Right lung (tissue), 5 donors: ENCODE data around the gene PPP1R2. TPM values are rescaled to one million over a fixed set of nuclear protein-coding genes. Genes with fewer than 3 reads are reported as not detected.
"Not testable (repeated sequence)": the region's sequence is repeated elsewhere in the genome, so short reads cannot be mapped to it uniquely, and the experiment has no call there.

ENCODE experiments used
- DNase-seq, 2 donors: peaks; one replicate each; pipeline ENCODE4 v3.0.0-alpha.2; 2013
- polyA plus RNA-seq, 5 donors: library from polyadenylated mRNA; unstranded; fragments of 120-200 nt; gene quantifications; one replicate each; pipeline versions ENCODE4 v1.2.1 to v1.2.3, GENCODE V29; 2013; ENCODE audit warnings: inconsistent platforms in 1 of 5, low replicate concordance in 1 of 5; ENCODE audit not compliant: insufficient read length in 5 of 5, insufficient read depth in 1 of 5

Gene PPP1R2
- polyA plus RNA-seq, 5 donors = 46.9 to 70.4 (median 59.7) TPM

DNA sequence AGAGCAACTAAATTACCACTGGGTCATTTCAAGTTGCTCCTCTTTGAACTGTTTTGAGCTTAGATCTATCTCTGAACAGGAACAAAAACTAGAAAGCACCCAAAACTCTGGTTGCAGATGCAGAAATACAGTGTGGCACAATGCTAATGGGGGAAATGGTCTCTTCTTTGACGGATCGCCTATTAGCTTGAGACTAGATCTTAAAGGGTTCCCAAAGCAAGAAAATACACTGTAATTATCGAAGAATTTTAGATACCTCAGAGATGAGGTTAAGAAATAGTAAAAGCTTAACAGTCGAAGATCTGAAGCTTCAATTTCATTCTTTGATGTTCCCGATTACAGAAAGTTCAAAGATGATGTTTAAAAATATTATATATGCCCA lies 818 bp downstream of the PPP1R2 start:
- peak in 1 of 2 donors; percentile 30 for DNase-seq

DNA sequence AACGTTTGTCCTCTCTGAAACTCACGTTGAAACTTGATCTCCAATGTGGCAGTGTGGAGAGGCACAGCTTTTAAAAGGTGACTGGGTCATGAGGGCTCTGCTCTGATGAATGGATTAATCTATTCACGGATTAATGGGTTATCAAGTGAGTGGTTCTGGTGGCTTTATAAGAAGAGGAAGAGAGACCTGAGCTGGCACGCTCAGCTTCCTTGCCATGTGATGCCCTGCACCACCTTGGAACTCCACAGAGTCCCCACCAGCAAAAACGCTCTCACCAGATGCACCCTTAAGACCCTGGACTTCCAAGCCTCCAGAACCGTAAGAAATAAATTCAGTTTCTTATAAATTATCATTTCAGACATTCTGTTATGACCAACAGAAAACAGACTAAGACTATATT lies 2.6 kb downstream of the PPP1R2 start:
- no peak for DNase-seq

DNA sequence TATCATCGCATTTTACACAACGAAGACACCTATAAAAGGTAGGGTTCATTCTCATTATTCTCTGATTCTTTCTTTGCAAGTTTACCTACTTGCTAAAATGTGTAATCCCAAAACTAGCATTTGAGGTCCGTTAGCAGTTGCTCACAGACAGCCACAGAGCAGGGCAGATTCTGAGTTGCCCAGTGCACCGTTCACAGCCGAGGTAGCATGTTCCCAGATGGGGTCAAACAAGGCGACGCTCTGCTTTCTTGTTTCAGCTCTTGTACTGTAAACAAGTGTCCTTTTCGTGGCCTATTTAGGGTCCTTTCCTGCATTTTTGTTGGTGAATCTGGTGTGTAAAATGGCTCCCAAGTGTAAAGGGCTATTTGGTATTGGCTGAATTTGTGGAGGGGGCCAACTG lies 3.1 kb downstream of the PPP1R2 start:
- DNase-seq = no peak

DNA sequence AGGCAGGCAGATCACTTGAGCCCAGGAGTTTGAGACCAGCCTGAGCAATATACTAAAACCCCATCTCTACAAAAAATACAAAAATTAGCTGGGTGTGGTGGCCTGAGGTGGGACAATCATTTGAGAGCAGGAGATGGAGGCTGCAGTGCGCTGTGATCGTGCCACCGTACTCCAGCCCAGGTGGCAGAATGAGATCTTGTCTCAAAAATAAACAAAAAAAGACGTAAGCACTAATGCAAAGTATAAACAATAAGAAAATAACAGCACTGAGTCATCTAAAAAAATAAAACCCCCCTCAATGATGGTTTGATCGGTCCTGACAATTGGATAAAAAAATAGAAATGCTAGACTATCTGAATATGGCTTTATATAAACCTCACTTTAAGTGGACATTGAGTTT lies 3.6 kb downstream of the PPP1R2 start:
- no peak for DNase-seq

DNA sequence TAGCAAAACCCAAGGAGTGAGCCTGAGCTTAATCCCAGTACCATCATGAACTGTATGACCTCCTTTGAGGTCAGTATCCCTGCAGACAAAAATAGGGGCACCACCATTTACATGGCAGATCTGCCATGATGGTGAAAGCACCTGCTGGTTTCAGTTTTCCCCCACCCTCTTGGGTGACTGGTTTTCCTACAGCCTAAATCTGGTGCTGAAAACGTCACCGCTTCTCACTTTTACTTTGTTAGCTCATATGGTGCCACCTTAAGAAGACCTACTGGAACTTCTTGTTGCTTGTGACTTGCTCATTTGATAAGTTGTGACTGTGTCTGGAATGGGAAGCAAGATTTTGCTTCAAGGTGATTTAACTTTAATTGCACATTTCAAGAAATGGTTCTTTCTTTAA lies 5.1 kb downstream of the PPP1R2 start:
- no peak for DNase-seq

DNA sequence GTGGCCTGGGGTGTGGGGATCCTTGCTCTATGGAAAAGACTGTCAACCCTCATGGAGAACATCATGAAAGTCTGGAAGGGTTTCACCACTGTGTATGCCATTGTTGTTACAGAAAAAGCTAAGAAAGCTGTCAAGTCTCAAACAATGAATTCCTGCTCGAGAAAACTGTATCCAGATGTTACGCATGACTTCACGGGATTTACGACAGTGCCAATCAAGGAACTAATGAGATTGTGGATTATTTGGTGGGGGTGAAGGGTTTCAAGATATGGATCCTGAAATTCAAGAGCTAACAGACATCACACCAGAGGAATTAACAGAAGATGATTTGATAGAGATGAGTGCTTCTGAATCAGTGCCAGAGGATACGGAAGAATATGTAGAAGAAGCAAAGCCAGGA lies 7.8 kb downstream of the PPP1R2 start:
- DNase-seq = no peak

DNA sequence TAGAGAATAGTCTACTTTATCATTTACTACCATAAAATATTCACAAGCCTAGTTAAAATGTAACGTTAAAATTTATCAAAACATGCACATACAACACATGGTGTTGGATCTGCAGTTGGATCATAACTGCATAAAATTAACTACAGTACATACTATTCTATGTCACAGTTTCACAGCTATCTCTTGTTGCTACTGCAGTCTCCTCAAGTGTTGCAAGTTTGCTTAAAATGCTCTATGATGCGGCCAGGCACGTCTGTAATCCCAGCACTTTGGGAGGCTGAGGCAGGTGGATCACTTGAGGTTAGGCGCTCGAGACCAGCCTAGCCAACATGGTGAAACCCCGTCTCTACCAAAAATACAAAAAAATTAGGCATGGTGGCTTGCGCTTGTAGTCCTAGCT lies 10.3 kb downstream of the PPP1R2 start:
- DNase-seq = no peak

DNA sequence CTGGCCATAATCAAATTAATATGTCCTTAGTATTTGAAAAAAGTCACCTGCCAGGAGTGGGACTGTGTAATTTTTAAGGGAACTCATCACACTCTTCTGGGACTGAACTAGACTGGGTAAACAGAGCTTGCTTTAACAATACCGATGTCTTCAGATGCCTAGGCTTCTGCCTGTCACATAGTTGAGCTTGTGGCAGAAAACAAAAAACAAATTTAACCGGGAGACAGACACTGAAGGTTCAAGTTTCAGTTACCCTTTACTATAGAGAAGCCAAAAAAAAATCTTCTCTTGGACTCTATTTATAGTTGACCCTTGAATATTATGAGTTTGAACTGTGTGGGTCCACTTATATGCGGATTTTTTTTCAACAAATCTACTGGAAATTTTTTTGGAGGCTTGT lies 10.8 kb downstream of the PPP1R2 start:
- no peak for DNase-seq

DNA sequence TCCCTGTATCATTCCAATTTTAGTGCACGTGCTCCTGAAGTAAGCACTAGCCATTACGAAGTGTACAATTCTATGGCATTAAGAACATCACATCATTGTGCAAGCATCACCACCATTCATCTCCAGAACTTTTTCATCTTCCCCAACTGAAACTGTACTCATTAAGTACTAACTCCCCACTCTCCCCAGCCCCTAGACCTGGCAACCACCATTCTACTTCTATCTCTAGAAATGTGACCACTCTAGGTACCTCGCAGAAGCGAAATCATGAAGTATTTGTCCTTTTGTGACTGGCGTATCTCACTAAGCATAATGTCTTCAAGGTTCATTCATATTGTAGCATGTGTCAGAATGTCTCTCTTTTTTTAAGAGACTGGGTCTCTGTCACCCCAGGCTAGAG lies 11.4 kb downstream of the PPP1R2 start:
- no peak for DNase-seq

DNA sequence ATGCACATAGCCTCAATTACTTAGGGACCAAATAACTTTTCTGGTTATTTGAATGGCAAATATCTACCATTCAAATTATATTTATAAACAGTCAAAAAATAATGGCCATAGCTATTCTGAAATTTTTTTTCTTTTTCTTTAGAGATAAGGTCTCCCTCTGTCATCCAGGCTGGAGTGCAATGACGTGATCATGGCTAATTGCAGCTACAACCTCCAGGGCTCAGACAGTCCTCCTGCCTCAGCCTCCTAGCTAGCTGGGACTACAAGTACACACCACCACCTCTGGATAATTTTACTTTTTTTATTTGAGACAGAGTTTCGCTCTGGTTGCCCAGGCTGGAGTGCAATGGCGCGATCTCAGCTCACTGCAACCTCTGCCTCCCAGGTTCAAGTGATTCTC lies 16.6 kb downstream of the PPP1R2 start:
- DNase-seq = no peak

DNA sequence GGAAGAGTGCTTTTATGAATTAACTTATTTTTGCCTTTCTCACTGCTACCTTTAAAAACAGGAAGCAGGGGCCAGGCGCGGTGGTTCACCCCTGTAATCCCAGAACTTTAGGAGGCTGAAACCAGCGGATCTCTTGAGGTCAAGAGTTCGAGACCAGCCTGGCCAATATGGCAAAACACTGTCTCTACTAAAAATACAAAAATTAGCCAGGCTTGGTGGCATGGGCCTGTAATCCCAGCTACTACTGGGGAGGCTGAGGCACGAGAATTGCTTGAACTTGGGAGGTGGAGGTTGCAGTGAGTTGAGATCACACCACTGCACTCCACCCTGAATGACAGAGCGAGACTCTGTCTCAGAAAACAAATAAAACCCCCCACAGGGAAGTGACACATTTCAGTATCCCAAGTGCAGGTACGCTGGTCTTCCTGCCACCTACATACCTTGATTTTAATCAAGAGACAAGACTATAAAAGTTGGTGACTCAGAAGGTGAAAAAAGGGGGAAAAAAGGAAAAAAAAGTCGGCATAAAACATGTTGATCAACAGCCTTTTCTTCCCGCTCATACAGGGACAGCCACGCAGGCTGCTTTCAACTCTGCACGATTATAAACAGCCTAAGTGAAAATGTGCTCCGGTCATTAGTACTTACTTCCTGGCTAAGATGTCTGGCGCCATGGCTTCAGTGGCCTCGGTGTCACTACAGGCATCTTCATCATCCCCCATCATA lies 18.8 kb downstream of the PPP1R2 start:
- no peak for DNase-seq

DNA sequence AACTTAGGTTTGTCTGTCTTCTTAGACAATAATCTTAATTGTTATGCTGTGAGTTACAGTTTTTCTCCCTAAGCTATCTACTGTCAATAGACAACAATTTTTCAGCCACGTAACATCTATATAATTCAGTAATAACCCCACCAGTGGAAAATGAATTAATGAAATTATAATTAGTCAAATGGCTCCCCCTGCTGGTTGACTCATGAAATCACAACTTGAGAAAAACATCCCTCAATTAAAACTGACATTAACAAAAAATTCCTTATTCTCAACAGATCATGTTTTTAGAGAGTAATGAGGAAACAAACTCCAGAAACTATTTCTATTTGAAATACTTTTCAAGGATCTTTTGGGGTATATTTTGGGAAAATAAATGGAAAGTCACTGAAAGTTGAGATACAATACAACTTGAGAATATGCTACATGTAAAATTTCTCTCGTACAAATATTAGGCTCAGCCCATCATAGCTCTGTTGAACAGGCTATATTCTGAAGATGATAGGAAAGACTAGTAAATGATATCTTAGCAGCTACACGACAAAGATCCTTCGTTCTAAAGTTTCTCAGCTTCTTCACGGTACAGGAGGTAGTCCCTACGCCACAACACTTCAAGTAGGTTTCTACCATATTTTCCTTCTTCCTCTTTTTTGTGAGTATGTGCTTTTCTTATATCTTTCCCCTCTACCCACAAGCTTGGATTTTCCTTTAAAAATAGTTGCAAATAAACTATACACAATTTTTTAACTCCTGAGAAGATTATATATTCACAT lies 20.7 kb downstream of the PPP1R2 start:
- DNase-seq = no peak

DNA sequence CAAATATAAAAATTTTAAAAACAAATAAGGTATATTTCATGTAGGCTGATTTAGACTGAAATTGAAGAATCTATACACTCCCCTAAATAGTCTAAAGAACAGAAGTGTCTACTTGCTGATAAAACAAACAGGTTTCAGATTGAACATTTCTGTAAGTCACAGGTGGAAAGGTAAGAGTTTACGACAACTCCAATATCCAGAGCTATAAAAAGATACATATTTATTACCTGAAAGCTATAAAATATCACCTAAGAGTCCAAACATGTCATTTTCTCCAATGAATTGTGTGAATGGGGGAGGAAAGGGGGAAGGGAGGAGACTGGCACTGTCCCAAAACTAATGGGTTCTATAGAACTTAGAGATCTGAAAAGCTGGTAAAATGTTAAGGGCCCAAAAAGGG lies 26.1 kb downstream of the PPP1R2 start:
- no peak for DNase-seq

DNA sequence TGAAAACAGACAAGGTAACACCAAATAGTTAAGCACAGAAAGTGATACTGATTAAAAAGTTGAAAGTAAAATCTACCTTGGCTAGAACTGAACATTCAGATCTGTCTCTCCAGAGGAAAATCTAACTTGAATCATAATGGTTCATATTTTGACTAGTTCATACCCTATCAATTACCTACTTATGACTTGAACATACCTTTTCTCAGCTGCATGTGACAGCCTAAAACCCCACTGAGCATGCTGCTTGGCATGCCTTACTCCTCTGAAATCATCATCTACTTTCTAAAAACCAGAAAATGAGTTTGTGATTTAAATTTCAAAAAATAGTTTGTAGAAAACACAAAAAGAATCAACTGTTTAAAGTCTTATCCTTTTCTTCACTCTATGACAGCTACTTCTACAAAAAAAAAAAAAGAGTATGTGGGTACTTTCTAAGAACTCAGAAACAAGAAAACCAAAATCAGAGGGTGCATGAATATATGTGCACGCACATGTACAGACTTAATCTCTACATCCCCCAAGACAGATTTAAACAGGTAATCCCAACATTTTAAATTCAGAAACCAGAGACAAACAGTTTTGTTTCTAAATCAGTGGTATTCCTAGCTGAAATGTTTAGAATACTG lies 28.4 kb downstream of the PPP1R2 start:
- not testable (repeated sequence) for DNase-seq

DNA sequence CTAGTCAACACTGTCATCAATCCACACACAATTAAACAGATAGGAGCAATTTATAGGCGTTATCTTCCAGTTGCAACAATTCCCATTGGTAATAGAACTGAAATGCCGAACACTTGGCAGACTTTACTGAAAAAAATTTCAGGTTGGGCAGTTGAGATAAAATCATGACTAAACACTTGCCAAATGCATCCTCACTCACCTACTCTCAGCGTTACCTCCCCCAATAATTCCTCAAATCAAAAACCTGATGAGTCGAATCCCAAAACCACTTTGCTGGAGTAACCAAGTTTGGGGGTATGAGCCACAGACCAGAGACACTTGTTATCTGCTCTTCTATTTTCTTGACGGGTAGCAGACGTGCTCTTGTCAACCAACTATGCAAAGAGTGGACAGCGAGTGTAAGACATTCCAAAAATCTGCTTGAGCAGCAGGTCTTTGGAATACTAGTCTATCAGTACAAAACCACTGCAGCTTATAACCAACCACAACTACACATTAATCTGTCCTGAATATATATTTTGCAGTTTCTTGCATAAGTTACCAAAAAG lies 30.3 kb downstream of the PPP1R2 start:
- DNase-seq = no peak

DNA sequence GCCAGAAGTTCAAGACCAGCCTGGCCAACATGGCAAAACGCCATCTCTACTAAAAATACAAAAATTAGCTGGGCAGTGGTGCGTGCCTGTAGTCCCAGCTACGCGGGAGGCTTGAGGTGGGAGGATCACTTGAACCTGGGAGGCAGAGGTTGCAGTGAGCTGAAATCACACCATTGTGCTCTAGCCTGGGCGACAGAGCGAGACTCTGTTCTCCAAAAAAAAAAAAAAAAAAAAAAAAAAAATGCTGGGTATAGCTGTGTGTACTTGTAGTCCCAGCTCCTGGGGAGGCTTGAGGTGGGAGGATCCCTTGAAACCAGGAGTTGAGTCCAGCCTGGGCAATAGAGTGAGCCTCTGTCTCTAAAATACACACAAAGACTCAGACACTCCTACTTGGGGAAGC lies 32.0 kb downstream of the PPP1R2 start:
- no peak for DNase-seq

DNA sequence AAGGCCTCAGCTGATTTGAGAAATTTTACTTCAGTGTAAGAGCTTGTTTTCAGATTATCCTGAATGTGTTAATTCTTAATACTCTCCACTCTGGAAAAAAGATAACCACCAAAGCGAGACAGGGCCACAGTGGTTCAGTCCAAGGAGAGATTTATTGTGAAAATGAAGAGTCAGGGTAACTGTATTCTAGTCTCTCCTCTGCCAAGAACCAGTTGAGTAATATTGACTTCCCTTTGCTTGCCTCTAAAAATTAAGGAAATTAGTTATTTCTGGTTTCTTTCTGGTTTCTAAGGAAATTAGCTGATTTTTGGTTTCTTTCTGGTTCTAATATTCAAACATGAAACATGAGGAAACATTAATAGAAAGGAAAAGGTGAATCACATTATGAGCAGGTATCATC lies 34.9 kb downstream of the PPP1R2 start:
- DNase-seq = no peak

DNA sequence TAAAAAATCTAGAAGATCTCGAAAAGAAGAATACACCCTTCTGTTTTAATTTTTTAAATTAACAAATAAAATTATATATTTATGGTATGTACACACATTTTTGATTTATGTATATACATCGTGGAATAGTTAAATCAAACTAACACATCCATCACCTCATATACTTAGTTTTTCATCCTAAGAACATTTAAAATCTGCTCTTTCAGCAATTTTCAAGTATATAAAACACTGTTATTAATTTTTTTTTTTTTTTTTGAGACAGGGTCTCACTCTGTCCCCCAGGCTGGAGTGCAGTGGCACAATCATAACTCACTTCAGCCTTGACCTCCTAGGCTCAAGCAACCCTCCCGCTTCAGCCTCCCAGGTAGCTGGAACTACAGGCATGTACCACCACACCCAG lies 67.5 kb downstream of the PPP1R2 start:
- DNase-seq = no peak

DNA sequence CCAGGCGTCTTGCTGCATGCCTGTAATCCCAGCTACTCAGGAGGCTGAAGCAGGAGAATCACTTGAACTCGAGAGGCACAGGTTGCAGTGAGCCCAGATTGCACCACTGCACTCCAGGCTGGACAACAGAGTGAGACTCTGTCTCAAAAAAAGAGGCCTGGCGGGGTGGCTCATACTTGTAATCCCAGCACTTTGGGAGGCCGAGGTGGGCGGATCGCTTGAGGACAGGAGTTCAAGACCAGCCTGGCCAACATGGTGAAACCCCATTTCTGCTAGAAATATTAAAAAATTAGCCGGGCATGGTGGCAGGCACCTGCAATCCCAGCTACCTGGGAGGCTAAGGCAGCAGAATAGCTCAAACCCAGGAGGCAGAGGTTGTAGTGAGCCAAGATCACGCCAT lies 68.0 kb downstream of the PPP1R2 start:
- not testable (repeated sequence) for DNase-seq

DNA sequence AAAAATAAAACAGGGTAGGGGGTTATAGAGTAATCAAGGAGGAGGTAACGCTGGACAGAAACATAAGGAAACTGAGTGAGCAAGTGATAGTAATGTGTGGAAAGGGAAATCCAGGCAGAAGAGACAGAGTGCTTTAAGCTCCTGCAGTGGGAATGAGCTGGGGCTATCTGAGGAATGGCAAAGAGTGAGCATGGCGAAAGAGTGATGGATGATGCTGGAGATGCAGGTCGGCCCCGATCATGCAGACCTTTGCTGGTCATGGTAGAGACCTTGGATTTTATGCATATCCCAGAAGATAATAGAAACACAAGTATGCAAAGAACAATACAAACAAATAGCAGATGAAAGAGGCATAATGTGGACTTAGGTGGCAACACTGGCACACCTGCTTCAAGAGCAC lies 74.3 kb downstream of the PPP1R2 start:
- no peak for DNase-seq

DNA sequence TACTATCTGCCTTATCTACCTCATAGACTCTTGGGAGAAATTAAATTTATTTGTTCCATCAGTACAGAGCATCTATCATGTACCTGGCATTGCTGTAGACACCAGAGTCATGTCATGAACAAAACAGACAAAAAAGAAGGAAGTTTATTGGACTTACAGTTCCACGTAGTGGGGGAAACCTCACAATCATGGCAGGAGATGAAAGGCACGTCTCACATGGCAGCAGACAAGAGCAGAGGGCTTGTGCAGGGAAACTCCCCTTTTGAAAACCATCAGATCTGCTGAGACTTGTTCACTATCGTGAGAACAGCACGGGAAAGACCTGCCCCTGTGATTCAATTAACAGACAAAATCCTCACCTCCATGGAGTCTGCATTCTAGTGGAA lies 74.7 kb downstream of the PPP1R2 start:
- no peak for DNase-seq

DNA sequence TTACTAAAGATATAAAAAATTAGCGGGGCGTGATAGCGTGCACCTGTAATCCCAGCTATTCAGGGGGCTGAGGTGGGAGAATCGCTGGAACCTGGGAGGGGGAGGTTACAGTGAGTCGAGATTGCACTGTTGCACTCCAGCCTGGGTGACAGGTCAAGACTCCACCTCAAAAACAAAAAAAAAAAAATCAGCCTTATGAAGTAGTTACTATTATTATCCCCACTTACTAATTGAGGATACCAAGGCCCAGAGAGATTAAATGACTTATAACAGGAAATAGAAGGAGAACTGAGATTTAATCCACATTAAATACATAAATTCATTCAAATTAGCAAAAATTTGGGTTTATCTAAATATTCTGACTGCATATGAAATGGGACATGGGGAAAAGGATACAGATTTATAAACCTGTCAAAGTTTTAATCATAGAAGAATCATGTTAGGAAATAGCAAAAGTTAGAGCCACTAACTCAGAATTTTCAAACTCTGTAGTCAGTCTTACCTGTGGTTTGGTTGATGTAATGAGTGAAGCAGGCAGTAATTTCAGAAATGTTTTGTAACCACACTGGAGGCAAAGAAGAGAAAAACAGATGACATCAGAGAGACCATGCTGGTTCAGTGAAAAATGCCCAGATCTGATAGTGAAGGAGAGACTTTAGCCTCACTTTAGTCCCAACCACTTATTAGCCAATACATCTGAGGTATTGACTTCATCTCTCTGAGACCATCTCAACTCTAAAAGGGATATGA lies 75.3 kb downstream of the PPP1R2 start:
- DNase-seq = no peak
